H4 (cell line): ENCODE results near the gene MAP3K15. TPM values are rescaled to one million over a fixed set of nuclear protein-coding genes. Genes with fewer than 3 reads are reported as not detected.

ENCODE experiments used
- DNase-seq: peaks from one replicate; pipeline ENCODE4 v3.0.0-alpha.2; 2015; ENCODE audit warnings: low spot score
- total RNA-seq: library from RNA; depleted of rRNA; stranded (reverse); fragments of >200 nt; shearing (Covaris generic); gene quantifications from 2 replicates; pipeline ENCODE4 v1.2.3, GENCODE V29; 2014

The MAP3K15 gene
- total RNA-seq, 1 experiment from 2014 or later: 0.50 TPM

- no peak for DNase-seq
Observed at GRCh38 chrX:19389227-19389845, 126.0 kb downstream of the MAP3K15 start.

DNA sequence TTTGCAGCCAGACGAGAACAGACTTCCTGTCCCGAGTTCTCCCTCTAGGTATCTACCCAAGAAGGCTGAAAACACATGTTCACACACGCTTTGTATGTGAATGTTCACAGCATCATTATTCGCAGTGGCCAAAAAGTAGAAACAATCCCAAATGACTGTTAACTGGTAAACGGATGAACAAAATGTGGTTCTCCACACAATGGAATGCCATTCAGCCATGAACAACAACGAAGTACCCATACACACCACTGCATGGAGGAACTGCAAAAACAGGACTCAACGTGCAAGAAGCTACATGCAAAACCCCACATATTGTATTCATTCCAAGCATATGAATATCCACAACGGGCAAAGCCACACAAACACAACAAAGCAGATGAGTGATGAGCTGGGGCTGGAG, 126.6 kb downstream of the MAP3K15 start:
- DNase-seq: no peak

DNA sequence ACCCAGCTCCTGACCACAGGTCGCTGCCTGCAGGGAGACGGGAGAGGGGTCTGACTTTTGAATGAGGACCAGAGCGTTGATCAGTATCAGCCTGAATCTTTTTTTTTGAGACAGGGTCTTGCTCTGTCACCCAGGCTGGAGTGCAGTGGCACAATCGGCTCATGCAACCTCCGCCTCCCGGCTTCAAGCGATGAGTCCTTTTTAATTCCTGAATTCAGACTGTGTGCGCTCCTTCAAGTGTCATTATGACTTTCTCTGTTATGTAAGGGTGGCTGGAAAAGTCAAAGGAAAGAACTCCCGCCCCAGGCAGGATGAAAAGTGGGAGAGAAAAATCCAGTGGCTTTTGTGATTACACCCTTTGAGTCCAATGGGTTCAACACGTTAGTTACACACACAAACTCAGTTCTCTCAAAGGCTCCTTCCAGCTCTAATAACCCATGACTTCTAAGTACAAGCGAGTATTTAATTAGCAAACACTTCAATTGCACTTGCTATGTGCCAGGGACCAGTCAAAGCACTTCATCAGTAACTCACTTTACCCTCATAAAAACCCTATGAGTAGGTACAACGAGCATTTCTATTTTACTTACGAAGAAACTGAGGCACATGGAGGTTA, 127.1 kb downstream of the MAP3K15 start:
- DNase-seq: no peak

DNA sequence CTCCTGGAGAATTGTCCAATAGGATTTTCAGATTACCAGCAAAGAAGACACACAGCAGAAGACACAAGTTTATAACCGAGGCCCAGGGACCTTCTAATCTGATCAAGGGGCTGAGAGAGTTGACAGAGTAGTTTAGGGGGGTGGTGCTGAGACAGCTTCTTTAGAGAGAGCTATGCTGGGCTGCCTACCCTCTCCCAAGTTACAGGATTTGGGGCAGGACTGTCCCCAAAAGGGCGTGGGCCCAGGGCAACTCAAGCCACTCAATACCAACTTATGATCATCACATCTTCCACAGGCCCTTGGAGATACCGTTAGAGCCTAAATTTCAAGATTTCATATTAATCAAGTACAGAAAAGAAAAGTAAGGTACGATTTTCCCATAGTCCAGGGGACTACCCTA, 128.6 kb downstream of the MAP3K15 start:
- DNase-seq: no peak

- peak; percentile 31 for DNase-seq
Observed at GRCh38 chrX:19382555-19383145, 132.7 kb downstream of the MAP3K15 start.

DNA sequence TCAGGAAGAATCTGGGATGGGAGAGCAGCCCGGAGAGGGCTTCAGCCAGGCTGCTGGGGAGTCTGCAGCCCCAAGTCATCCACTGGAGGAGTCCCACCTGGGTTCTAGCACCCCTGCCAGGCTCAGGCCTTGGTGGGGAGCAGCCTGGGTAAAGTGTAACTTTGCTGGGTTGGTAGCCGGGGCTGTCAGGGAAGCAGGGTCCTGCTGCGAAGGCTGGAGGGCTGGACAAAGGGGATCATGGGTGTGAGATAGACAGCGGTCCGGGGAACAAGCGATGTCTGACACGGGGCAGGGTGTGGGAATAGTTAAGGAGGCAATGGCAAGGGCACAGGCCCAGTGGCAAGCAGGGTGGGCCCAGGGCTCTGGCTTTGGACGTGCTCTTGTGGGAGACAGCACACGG, 134.0 kb downstream of the MAP3K15 start:
- no peak for DNase-seq

DNA sequence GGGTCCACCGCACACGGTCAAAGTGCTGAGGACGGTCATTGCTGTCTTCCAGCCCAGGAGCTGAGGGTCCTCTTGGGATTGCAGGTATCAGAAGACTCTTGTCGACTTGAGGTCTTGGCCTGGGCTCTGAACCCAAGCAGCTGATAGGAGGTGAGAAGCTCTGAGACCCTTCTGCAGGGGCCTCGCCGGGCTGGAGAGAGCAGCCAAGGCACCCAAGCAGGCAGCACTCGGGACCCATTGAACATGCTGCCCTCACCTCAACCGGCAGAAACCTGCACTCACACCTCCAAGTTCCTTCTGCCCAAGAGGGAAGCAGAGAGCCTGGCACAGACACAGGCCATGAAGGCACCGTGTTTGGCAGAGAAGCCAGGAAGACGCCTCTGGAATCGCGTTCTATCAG, 137.5 kb downstream of the MAP3K15 start:
- DNase-seq: no peak

GRCh38 chrX:19375546-19375945, 139.8 kb downstream of the MAP3K15 start:
- DNase-seq: no peak

- DNase-seq: no peak
Observed at GRCh38 chrX:19373351-19373891, 141.9 kb downstream of the MAP3K15 start.

DNA sequence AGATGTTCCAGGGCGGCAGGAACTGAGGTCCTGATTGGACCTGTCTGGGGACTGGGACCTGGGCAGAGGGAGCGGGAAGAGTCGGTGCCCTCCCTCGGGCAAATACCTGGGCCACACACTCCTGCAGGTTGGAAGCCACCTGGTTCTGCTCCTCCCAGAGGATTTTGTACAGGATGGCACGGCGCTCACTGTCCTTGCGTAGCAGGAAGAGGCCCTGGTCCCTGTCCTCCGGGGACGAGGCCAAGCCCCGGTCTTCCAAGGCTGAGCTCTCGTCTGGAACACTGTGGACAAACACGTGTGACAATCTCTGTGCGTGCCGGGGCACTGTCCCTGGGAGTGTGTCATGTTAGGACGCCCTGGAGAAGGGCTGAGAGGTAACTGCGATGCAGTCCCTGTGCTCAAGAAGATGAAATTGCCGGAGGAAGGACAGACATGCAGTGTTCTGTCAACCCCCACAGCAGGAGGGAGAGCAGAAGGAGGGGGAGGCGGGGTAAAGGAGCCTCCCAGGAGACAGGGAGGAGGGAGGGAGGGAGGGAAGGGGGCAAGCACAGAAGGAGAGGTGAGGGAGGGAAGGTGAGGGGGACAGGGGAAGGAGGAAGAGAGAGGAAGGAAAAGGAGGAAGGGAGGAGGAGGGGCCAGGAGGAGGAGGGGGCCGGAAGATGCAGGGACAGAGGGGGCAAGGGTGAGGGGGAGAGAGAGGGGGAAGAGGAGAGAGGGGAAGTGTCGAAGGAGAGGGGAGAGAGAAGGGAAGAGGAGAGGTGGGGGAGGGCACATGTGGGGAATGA, 142.6 kb downstream of the MAP3K15 start:
- DNase-seq: no peak

DNA sequence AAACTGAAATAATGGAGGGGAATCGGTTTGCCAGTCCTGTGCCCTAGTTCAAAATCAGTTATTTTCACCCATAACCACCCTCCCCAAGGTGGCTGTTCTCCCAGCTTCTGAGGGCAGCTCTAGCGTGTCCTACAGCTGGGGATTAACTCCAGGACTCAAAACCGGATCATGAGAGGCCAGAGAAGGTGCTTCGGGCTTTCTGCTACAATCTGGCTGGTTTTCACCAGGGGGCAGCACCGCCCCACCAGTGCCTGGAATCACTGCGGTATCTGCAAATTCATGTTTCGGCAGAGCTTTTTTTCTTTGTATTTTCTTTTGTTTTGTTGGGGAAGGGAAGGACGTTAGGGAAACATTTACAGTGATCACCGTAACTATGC, 143.2 kb downstream of the MAP3K15 start:
- peak; percentile 53 for DNase-seq

DNA sequence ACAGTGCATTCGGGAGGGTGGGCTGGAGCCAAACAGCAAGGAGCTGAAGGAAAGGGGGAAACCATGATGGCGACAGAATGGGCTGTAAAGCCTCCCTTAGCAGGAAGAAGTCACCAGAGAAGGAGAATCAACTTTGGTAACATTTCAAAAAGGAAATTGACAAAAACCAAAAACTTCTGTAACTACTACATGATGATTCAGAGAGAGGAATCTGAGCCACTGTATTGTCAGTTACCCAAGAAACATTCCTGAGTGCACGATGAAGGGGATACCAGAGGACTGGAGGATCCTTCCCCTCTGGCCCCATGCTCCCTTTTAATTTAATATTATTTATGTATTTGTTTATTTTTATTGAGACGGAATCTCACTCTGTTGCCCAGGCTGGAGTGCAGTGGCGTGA, 145.2 kb downstream of the MAP3K15 start:
- no peak for DNase-seq

GRCh38 chrX:19368576-19368975, 146.7 kb downstream of the MAP3K15 start:
- DNase-seq: no peak

GRCh38 chrX:19361701-19362100, 153.6 kb downstream of the MAP3K15 start:
- DNase-seq: no peak

DNA sequence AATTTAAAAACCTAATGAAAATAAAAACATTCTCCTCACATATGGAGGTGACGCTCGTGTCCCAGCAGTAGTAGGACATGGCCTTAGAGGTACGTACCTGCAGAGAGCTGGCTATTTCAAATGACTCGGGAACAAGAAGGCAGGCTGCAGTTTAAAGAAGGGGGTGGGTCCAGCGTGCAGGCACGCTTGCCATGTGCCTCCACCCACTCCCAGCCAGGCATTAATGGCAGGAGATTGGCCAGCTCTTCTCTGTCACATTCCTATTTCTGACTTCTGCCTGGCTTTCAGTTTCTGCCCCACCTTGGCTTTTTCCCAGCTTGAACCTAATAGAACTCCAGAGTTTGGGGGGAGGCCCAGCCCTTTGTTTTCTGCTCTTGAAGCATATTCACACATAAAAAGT, 154.4 kb downstream of the MAP3K15 start:
- DNase-seq: no peak

- no peak for DNase-seq
Observed at GRCh38 chrX:19358521-19358920, 156.8 kb downstream of the MAP3K15 start.

DNA sequence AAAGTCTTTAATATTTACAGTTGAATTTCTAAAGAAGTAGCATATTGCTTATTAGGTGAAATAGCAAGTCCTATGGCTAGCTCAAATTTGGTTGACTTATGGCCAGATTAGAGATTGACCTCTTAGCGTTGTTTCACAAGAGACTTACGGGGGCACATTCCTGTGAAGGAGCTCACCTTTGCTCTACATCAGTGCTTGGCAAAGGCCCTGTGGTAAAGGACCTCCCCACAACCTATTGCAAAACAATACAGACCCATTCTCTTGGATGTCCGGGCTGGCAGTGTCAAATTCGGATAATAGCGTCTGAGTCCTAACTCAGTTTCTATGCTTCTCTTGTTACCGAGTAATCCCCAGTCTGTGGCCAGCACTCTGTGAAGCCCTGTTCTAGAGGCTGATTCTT, 160.7 kb downstream of the MAP3K15 start:
- no peak for DNase-seq

GRCh38 chrX:19350941-19351384, 164.3 kb downstream of the MAP3K15 start:
- no peak for DNase-seq

GRCh38 chrX:19349264-19349663, 166.0 kb downstream of the MAP3K15 start:
- no peak for DNase-seq

GRCh38 chrX:19347916-19348315, 167.4 kb downstream of the MAP3K15 start:
- no peak for DNase-seq

DNA sequence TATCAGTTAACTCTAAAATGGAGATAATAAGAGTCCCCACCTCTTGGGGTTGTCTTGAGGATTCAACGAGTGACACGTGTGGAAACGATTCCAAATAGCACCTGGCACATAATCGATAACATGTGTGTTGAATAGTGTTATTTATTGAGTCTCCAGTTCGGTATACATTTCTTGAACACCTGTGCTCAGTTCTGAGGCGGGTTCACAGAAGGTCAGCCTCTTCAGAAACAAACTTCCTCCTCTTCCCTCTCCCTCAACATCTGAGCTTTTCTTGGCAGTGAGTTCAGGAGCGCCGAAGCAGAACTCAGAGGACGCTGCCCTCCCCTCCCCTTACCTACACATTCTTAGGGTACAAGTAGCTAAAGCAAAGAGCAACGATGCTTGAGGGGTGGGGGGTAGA, 170.6 kb downstream of the MAP3K15 start:
- DNase-seq: no peak
